Osteocyte (in vitro differentiated cells): ENCODE data around the gene GPBP1L1. TPM values are rescaled to one million over a fixed set of nuclear protein-coding genes. Genes with fewer than 3 reads are reported as not detected.

Source experiments
- DNase-seq: peaks from one replicate; pipeline ENCODE4 v3.0.0; 2021; ENCODE audit warnings: mixed read lengths; ENCODE audit not compliant: unreplicated experiment; ENCODE audit errors: extremely low spot score
- H3K27ac Mint-ChIP-seq: one replicate; pipeline ENCODE4 v1.8.0; 2021; ENCODE audit warnings: mild to moderate bottlenecking, mixed read lengths; ENCODE audit not compliant: unreplicated experiment
- H3K27me3 Mint-ChIP-seq: one replicate; pipeline ENCODE4 v1.8.0; 2021; ENCODE audit warnings: mixed read lengths; ENCODE audit not compliant: unreplicated experiment
- H3K36me3 Mint-ChIP-seq: one replicate; pipeline ENCODE4 v1.8.0; 2021; ENCODE audit warnings: mixed read lengths; ENCODE audit not compliant: unreplicated experiment
- H3K4me1 Mint-ChIP-seq: one replicate; pipeline ENCODE4 v1.8.0; 2021; ENCODE audit warnings: mixed read lengths; ENCODE audit not compliant: unreplicated experiment
- H3K4me3 Mint-ChIP-seq: one replicate; pipeline ENCODE4 v1.8.0; 2021; ENCODE audit warnings: mild to moderate bottlenecking, moderate library complexity, mixed read lengths; ENCODE audit not compliant: unreplicated experiment
- H3K9me3 Mint-ChIP-seq: one replicate; pipeline ENCODE4 v1.8.0; 2021; ENCODE audit warnings: mixed read lengths; ENCODE audit not compliant: unreplicated experiment
- total RNA-seq: library from RNA; stranded (reverse); gene quantifications from 2 replicates; pipeline ENCODE4 v1.2.1, GENCODE V29; 2021
- TF ChIP-seq, protein P1 (sequence below): fragments of 200-600 bp; sonication (generic); IDR thresholded peaks from 2 replicates; pipeline ENCODE4 v1.5.0; 2021; ENCODE audit warnings: antibody characterized with exemption, mild to moderate bottlenecking, moderate library complexity

Gene GPBP1L1
- total RNA-seq, 1 donor from 2014 or later: 87.2 TPM

DNA sequence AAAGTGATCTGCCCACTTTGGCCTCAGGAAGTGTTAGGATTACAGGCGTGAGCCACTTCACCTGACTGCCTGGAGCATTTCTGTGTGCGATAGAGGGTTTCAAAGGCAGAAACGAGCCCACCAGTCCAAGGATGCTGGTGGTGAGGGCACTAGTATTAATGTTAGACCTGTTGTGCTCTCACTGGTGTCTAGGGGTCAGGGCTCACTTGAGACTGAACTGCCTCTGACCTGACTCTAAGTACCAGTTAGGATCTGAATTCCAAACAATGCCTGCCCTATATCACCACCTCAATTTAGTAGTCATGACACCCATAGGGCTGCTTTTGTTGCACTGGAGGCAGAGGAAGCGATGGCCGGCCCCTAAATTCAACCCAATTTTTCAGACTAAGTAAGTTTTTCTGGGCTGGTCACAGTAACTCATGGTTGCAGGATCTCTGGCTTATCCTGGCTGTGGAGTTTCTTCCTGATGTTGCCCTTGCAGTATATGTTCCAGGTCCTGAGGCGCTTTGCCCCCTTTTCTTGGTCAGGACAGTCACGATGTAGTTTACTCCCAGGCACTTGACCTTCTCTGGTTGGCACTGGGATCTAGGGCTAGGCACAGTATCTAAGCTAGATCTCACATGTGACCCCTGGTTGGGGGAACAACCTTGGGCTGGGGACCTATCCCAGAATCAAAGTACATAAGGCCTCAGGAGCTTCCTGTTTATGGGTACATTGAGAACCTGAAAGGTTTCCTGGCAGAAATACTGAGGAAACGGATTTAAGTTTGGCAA, 67.0 kb downstream of the GPBP1L1 start:
- Mint-ChIP-seq H3K27ac (no peak overlapping the region), H3K4me1 (no peaks in the 10 kb centered on the region), H3K27me3 (no peaks in the 10 kb centered on the region), H3K4me3 (no peak overlapping the region), H3K36me3 (peaks cover 22% of the 10 kb centered on the region), H3K9me3 (no peaks in the 10 kb centered on the region)
- no peak for DNase-seq
- TF ChIP-seq, protein P1, sequence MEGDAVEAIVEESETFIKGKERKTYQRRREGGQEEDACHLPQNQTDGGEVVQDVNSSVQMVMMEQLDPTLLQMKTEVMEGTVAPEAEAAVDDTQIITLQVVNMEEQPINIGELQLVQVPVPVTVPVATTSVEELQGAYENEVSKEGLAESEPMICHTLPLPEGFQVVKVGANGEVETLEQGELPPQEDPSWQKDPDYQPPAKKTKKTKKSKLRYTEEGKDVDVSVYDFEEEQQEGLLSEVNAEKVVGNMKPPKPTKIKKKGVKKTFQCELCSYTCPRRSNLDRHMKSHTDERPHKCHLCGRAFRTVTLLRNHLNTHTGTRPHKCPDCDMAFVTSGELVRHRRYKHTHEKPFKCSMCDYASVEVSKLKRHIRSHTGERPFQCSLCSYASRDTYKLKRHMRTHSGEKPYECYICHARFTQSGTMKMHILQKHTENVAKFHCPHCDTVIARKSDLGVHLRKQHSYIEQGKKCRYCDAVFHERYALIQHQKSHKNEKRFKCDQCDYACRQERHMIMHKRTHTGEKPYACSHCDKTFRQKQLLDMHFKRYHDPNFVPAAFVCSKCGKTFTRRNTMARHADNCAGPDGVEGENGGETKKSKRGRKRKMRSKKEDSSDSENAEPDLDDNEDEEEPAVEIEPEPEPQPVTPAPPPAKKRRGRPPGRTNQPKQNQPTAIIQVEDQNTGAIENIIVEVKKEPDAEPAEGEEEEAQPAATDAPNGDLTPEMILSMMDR: no peak

DNA sequence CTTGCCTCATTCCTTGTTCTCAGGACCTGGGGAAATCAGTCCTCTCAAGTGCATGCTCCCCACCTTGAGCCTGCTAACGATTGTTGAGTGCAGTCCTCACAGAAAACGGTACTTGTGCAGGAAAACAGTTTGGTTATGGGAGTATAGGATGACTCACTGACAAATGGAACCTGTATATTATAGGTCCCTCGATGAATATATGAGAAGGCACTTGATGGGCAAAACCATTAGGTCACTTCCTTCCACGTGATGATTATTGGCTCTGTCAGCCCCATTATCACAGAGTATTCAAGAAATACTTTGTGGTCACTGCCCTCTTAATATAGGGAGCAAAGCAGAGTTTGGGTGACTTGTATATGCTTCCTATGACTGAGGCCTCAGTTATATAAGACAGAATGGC, 68.7 kb downstream of the GPBP1L1 start:
- Mint-ChIP-seq H3K27ac (no peak overlapping the region), H3K9me3 (no peaks in the 10 kb centered on the region), H3K4me3 (no peak overlapping the region), H3K4me1 (no peaks in the 10 kb centered on the region), H3K36me3 (peaks cover 22% of the 10 kb centered on the region), H3K27me3 (no peaks in the 10 kb centered on the region)
- DNase-seq: no peak
- TF ChIP-seq, protein P1: no peak

DNA sequence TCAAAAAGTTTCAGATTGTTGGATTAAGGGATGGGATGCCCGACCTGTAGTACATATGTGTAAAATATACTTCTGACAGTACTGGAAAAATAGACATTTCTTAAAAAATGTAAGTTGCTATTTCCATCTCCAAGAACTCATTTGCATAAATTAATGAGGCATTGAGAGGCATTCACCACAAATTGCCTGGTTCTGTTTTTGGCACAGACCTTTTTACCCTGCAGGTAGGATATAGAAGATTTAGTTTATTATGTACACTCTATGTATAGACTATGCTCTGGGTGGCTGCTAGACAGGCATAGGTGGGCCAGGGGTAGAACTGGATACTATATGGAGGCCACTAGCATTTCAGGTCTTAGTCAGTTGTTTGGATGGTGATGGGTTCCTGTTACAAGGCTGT, 70.4 kb downstream of the GPBP1L1 start:
- H3K27me3 Mint-ChIP-seq: no peaks in the 10 kb centered on the region
- no peak overlapping the region for H3K27ac Mint-ChIP-seq
- TF ChIP-seq, protein P1: no peak
- DNase-seq: no peak
- peaks cover 22% of the 10 kb centered on the region for H3K36me3 Mint-ChIP-seq
- H3K9me3 Mint-ChIP-seq: no peaks in the 10 kb centered on the region
- no peaks in the 10 kb centered on the region for H3K4me1 Mint-ChIP-seq
- no peak overlapping the region for H3K4me3 Mint-ChIP-seq

DNA sequence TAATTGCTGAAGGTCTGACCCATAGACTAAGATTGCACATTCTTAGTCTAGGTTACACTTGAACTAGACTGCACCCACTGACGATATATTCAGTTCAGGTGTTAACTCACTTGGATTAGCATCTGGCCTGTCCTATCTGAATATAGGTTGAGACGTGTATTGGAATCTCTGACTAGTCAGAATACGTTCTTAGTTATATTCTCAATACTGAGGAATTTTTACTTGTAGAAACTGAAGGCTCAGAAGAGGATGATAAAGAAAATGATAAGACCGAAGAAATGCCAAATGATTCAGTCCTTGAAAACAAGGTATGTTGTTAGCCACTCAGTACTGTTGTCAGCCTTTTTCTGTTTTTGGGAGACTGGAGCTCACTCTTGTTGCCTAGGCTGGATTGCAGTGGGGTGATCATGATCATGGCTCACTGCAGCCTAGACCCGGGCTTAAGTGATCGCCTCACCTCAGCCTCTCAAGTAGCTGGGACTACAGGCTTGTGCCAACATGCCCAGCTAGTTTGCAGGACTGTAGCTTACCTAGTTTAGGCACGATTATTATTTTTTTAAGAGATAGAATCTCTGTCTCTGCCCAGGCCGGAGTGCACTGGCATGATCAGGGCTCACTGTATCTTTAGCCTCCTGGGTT, 73.3 kb downstream of the GPBP1L1 start:
- Mint-ChIP-seq H3K4me3 (no peak overlapping the region), H3K27ac (no peak overlapping the region), H3K4me1 (peaks cover 8% of the 10 kb centered on the region), H3K27me3 (no peaks in the 10 kb centered on the region), H3K9me3 (no peaks in the 10 kb centered on the region), H3K36me3 (peaks cover 24% of the 10 kb centered on the region)
- TF ChIP-seq, protein P1: no peak
- no peak for DNase-seq

DNA sequence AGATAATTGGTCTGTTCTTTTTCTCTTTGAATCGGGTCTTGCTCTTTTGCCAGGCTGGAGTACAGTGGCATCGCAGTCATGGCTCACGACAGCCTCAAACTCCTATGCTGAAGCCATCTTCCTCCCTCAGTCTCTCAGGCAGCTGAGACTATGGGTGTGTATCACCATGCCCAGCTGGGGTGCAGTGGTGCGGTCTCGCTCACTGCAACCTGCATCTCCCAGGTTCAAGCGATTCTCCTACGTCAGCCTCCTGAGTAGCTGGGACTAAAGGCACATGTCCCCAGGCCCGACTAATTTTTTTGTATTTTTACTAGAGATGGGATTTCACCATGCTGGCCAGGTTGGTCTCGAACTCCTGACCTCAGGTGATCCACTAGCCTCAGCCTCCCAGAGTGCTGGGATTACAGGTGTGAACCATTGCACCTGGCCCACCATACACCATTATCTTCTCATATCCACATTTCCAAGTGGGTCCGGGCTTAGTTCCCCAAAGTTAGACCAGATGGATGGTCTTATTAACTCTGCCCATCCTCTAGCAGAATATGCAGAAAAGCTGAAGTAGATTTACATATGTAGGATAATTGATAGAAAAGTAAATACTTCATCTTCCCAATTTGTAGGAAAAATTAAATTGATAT, 75.6 kb downstream of the GPBP1L1 start:
- no peaks in the 10 kb centered on the region for H3K9me3 Mint-ChIP-seq
- no peak overlapping the region for H3K27ac Mint-ChIP-seq
- peaks cover 35% of the 10 kb centered on the region for H3K36me3 Mint-ChIP-seq
- no peaks in the 10 kb centered on the region for H3K27me3 Mint-ChIP-seq
- TF ChIP-seq, protein P1: no peak
- H3K4me3 Mint-ChIP-seq: no peak overlapping the region
- DNase-seq: no peak
- peaks cover 10% of the 10 kb centered on the region for H3K4me1 Mint-ChIP-seq
